ENCODE measurements around the gene ZBTB33.

Gene ZBTB33

GRCh38 chrX:120264341-120264740 lies 13.7 kb downstream of the ZBTB33 start:
- no peak for DNase-seq

DNA sequence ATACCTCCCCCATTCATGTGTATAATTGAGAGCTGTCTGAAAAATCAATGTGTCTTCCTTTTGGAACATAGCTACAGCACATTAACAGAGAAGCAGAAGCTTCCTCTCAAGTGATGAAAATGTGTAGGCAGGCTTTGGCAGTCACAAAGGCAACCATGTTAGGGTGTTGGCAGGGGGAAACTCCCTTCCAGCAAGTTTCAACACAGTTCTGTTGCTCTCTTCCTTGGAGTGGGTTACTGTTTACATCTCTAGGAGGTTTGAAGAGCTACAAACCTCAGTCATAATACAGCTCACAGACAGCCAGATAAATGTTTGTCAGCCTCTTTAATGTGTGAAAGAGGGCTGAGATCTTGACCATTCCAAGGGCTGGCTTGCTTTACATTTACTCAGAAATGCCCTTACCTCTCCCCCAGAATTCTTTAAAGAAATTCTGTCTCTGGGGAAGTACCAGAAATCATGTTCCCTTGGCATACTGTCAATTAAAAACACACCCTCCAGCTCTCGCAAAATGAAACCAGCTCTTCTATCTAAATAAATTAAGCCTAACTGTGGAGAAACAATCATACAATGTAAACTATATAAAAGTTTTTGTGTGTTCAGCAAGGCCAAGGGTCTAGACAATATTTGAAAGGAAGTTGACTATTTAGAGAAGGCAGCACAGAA lies 18.9 kb downstream of the ZBTB33 start:
- DNase-seq, result no peak

GRCh38 chrX:120270567-120270966 lies 20.0 kb downstream of the ZBTB33 start:
- DNase-seq, result no peak

- no peak for DNase-seq
Observed at GRCh38 chrX:120271218-120271617, 20.6 kb downstream of the ZBTB33 start.

DNA sequence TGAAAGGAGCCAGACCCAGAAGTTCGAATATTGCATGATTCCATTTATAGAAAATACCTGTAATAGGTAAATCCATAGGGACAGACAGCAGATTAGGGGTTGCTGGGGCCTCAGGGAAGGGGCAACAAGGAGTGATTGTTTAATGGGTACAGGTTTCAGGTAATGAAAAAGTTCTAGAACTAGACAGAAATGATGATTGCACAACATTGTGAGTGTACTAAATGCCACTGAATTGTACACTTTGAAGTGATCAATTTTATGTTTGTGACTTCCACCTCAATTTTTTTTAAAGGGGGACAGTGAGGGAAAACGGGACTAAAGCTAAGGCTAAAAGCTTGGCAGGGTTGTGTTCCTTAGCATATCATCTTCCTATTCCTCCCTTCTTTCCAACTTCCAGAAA lies 23.5 kb downstream of the ZBTB33 start:
- no peak for DNase-seq

DNA sequence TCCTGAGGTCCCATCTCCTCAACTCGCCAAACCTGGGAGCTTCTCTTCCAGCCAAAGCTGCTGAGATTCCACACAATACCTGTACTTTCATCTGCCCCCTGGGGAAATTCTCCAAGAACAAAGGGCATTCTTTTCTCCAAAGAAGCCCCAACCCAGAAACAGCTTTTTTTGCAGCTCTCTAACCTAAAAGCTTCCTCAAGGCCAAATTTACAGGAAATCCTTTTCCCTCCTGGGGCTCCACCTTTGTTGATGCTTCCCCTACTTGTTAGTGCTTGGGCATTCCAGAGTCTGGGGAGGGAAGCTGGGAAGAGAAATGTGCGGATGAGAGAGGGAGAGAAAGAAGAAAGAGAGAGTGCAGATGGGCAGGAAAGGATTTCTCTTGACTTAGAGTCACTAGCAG lies 24.3 kb downstream of the ZBTB33 start:
- DNase-seq, result no peak

- DNase-seq, result no peak
Observed at GRCh38 chrX:120281021-120281624, 30.5 kb downstream of the ZBTB33 start.

GRCh38 chrX:120281761-120282160 lies 31.1 kb downstream of the ZBTB33 start:
- no peak for DNase-seq

DNA sequence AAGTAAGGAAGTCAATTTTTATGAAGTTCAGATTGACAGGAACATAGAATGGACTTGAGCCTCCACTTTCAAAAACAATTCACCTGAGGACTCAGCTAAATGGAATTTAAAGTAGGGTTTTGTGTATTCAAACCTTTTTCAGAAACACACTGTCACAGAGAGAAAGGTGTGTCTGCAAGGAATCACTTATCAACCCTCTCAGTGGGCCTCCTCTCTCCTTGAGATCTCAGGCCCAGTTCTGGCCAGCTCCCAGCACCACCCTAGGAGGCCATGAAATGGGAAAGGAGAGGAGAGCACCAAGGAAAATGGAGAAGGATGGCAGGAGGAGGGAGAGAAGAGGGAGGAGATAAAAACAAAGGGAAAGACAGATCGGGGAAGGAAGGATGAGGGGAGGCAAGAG lies 32.1 kb downstream of the ZBTB33 start:
- DNase-seq, result no peak

GRCh38 chrX:120286733-120287512 lies 36.3 kb downstream of the ZBTB33 start:
- no peak for DNase-seq

DNA sequence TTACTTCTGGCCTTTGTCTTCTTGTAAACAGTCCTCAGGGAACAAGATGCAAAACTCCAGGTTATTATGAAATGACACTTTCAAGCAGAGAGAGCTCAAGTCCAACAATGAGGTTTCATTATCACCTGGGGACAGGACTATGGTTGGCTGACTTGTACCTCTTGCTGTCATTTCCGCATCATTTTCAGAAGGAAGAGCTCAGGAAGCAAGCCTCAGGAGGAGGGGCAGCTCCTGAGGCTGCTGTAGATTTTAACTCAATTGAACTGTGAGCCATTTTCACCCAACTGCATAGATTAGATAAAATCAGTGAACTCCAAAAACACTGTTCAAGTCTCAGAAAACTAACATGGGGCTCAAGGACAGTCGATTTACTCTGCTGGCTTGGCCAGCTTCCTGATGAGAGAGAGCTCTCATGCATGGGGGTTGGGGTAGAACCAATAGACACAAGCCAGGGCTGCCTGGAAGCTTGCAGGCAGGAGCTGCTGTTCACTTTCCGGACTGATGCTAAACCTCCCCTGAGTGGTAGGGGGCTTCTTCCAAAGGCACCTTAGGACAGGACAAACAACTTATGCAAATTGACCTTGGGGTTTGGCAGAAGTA lies 37.0 kb downstream of the ZBTB33 start:
- DNase-seq, result no peak

DNA sequence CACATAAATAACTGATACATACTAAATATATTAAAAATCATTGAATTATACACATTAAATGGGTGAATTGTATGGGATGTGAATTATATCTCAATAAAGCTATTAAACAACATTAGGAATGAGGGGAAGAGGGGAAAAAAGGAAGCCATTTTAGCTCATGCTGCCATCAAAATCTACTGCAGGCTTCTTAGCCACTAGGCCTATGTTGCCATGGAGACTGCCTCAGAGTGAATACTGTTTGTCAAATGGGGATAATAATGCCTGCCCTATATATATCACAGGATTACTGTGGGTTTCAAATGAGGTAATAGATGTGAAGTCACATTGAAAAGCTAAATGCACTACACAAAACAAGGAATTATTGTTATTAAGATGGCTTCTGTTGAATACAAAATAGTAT lies 39.5 kb downstream of the ZBTB33 start:
- no peak for DNase-seq

GRCh38 chrX:120291211-120291610 lies 40.6 kb downstream of the ZBTB33 start:
- no peak for DNase-seq

DNA sequence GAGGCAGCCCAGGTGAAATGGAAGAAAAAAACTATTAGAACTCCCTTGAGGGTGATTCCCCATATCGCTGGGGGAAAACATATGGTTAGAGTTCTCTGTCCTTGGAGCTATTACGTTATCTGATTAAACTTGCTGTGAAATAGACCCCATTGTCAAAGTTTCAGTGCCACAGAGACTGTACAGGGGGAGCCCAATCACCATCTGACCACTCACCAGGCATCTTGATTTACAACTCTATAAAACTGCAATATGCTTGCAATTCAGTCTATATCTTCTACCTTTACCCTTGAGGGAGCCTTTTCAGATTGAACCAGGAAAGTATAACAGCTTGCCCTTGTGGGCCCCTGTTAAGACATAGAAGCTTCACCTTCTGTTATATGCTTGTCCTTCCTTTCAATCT lies 42.4 kb downstream of the ZBTB33 start:
- DNase-seq, result no peak

GRCh38 chrX:120294651-120295050 lies 44.0 kb downstream of the ZBTB33 start:
- no peak for DNase-seq

DNA sequence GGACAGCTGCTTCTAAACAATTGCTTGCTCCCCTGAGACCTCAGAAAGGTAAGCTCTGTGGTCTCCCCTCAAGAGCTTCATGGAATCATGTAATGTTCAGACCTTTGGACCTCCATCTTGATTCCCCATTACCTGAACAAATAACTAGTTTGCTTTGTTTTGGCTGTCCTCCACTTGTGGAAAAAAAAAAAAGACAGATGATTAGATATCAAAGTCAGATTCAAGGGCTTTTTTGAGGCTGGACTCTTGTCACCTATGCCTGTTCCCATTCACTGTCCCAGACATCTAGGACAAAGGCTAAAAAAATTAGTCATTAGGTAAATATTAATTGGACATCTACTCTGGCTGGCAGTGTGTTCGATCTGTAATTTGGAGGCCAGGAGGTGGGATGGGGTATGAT lies 47.3 kb downstream of the ZBTB33 start:
- no peak for DNase-seq

- peak; percentile 14 for DNase-seq
Observed at GRCh38 chrX:120299928-120300327, 49.3 kb downstream of the ZBTB33 start.

DNA sequence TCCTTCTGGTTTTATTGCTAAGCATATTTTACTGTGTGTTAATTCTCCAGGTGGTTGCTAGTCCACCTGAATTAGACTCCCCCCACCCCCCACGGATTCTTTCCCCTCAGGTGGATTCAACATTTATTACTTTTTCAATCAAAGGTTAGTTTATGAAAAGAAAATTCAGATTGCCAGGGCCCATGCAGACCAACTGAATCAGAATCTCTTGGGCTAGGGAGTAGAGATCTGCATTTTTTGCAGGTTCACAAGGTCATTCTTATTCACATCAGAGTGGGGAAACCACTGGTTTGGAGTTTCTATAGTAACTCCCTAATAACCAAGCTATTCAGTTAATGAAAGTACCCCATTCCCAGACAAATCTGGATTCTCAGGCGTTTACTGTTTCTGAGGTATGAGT lies 50.9 kb downstream of the ZBTB33 start:
- DNase-seq, result no peak

DNA sequence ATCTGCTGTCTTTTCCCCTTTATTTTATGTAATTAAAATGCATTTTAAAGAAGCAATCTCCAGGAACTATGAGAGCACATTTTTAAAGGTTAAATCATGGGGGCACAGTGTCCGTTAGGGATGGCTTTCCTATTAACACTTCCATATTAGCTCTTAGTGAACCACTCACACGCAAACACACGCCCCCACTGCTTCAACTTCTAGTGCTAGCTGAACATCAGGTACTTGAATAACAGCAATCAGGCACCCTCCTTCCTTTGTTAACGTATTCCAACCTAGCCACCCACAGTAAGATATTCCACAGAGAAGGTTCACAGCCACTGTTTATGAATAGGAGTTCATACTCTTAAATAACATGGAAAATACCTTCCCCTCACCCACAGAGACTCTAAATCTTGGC lies 51.3 kb downstream of the ZBTB33 start:
- no peak for DNase-seq

DNA sequence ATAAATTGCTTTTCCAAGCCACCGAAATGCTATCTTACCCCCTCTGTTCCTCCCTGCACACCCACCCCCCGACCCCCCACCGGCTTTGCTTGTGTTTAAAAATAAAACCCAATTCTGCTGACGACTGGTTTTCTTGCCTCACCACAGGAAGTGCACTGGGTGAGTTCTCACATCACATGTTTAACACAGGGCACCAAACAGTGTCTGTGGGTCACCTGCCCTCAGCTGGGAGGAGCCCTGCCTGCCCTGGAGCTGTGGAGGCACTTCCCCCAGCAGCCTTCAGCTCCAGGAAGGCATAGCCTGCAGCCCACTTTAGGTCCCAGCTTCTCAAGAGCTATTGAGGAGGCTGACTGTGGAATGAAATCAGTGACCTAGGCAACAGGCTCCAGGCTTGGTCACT lies 51.8 kb downstream of the ZBTB33 start:
- DNase-seq, result no peak

GRCh38 chrX:120304256-120304655 lies 53.6 kb downstream of the ZBTB33 start:
- no peak for DNase-seq

- no peak for DNase-seq
Observed at GRCh38 chrX:120305531-120306141, 55.0 kb downstream of the ZBTB33 start.

GRCh38 chrX:120306630-120307029 lies 56.0 kb downstream of the ZBTB33 start:
- no peak for DNase-seq

All from hematopoietic multipotent progenitor cell treated with erythropoietin and hydrocortisone succinate and interleukin-3 and kit ligand, for 8 days (in vitro differentiated cells).